NCI-H82 (cell line): ENCODE data around the gene ARHGAP9.
"Not testable (repeated sequence)": the region's sequence is repeated elsewhere in the genome, so short reads cannot be mapped to it uniquely, and the experiment has no call there.

Experiments
- DNase-seq: peaks from one replicate; lab custom pipeline; 2025; lab: John Stamatoyannopoulos, UW

The ARHGAP9 gene

DNA sequence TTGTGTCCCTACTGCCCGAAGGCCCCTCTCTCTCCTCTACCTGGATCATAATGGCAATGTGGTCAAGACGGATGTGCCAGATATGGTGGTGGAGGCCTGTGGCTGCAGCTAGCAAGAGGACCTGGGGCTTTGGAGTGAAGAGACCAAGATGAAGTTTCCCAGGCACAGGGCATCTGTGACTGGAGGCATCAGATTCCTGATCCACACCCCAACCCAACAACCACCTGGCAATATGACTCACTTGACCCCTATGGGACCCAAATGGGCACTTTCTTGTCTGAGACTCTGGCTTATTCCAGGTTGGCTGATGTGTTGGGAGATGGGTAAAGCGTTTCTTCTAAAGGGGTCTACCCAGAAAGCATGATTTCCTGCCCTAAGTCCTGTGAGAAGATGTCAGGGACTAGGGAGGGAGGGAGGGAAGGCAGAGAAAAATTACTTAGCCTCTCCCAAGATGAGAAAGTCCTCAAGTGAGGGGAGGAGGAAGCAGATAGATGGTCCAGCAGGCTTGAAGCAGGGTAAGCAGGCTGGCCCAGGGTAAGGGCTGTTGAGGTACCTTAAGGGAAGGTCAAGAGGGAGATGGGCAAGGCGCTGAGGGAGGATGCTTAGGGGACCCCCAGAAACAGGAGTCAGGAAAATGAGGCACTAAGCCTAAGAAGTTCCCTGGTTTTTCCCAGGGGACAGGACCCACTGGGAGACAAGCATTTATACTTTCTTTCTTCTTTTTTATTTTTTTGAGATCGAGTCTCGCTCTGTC lies 22.8 kb downstream of the ARHGAP9 start:
- DNase-seq: no peak

DNA sequence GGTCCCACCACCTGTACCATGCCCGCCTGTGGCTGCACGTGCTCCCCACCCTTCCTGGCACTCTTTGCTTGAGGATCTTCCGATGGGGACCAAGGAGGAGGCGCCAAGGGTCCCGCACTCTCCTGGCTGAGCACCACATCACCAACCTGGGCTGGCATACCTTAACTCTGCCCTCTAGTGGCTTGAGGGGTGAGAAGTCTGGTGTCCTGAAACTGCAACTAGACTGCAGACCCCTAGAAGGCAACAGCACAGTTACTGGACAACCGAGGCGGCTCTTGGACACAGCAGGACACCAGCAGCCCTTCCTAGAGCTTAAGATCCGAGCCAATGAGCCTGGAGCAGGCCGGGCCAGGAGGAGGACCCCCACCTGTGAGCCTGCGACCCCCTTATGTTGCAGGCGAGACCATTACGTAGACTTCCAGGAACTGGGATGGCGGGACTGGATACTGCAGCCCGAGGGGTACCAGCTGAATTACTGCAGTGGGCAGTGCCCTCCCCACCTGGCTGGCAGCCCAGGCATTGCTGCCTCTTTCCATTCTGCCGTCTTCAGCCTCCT lies 23.4 kb downstream of the ARHGAP9 start:
- peak; percentile 92 for DNase-seq

DNA sequence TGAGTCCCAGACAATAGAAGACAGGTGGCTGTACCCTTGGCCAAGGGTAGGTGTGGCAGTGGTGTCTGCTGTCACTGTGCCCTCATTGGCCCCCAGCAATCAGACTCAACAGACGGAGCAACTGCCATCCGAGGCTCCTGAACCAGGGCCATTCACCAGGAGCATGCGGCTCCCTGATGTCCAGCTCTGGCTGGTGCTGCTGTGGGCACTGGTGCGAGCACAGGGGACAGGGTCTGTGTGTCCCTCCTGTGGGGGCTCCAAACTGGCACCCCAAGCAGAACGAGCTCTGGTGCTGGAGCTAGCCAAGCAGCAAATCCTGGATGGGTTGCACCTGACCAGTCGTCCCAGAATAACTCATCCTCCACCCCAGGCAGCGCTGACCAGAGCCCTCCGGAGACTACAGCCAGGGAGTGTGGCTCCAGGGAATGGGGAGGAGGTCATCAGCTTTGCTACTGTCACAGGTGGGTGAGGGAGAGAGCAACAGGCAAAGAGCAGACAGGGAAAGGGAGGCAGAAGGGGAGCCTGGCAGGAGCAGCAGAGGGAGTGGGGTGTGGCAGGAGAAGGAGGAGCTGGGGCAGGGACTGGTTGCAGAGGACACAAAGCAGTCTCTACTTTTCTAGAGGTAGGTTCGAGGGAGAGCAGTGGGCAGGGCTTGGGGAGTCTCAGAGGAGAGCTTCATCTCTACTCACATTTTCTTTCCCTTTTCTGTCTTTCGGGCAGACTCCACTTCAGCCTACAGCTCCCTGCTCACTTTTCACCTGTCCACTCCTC lies 24.1 kb downstream of the ARHGAP9 start:
- DNase-seq: peak; percentile 94

DNA sequence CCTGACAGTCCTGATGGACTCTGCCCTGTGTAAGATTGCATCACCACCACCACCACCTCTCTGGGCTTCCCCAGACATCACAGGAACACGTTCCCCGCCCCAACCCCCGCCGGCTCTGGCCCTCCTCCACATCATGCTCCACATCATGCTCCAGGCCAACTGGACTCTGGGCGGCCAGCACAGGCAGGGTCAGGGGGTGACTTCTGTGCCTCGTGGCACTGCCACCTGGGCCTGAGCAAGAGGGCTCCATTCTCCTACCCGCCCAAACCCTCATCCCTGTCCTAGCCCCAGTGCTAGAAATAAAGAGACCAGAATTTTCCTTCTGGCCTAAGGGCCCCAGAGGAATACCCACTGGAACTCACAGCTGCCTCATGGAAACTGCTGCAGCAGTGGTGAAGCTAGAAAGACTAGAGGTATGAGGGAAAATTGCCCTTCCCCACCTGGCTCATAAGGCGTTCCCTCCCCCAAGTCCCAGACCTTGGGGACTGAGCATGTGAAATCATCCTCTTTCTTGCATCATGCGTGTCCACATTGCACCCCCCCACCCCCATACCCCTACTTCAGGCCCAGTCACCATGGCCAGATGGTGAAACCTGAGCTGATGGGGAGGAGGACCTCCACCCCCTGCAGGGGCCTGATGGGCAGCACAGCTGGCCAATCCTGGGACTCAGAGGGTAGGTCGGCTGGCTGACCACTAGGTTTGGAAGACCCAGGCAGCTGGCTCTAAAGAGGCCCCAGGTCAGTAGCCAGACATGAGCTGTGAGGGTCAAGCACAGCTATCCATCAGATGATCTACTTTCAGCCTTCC lies 24.9 kb downstream of the ARHGAP9 start, which contains the start of gene INHBE:
Gene INHBE, plus strand, starts transcription at position 742 of the 808 bp plus-strand sequence. CDS start 230 bp downstream, outside the sequence.
- peak; percentile 98 for DNase-seq

DNA sequence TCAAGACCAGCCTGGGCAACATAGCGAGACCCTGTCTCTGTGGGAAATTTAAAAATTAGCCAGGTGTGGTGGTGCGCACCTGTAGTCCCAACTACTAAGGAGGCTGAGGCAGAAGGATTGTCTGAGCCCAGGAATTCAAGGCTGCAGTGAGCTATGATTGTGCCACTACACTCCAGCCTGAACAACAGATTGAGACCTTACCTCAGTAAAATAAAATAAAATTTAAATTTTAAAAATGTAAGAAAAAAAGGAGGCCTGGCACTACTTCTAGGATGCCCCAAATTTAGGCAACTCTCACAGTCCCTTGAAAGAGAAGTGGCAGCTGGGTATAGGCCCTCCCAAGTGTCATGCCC lies 25.5 kb downstream of the ARHGAP9 start:
- DNase-seq: no peak

DNA sequence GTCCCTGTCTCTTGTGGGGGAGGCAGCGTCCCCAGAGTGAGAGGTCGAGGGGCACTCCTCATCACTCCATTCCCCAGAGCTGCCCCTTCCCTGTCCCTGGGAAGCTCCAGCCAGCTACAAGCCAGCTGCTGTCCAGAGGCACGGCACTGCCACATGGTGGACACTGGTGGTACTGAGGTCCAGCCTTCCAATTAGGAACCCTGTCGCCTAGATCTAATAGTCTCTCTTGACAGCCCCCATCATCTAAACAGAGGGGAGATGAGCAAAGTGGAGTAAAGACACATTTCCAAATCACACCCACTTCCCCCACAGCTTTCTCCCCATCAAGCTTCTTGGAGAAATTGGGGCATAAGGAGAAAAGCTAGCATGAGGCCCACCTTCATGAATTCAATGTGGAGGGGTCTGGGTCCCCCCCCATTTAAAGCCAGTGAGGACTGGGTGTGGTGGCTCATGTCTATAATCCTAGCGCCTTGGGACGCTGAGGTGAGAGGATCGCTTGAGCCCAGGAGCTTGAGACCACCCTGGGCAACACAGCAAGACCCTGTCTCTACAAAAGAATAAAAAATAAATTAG lies 26.6 kb downstream of the ARHGAP9 start:
- DNase-seq: peak; percentile 96

DNA sequence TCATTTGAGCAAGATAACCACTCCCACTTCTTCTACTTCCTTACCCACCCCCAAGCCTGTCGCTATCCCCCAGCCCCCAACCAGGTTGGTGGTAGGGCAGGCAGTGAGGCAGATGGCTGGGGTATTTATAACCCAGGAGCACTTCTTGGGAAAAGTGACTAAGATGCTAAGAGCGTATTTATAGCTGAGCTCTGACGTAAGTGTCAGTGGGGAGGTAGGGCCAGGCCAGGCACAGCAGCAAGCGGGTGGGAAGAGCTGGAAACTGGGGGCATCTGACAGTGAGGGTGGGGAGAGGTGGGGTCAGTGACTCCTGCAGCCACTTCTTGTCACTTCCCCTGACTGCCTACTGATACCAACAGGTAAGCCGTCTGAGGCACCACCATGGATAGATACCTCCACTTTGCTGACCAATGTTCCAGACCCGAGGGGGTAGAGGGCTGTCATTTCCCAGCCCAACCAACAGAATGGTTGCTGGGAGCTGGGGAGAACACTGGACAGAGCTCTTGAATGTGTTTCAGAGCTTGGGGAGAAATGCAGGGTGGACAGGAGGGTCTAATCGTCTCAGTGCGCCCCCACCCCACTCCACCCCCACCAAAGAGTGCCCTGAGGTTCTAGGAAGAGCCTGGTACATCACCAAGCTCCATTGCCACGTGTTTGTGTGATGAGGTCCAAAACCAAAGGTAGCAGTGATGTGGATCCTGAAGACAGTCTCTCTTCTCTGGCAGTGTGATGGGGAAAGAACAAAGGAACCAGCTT lies 27.3 kb downstream of the ARHGAP9 start:
- DNase-seq: peak; percentile 99

DNA sequence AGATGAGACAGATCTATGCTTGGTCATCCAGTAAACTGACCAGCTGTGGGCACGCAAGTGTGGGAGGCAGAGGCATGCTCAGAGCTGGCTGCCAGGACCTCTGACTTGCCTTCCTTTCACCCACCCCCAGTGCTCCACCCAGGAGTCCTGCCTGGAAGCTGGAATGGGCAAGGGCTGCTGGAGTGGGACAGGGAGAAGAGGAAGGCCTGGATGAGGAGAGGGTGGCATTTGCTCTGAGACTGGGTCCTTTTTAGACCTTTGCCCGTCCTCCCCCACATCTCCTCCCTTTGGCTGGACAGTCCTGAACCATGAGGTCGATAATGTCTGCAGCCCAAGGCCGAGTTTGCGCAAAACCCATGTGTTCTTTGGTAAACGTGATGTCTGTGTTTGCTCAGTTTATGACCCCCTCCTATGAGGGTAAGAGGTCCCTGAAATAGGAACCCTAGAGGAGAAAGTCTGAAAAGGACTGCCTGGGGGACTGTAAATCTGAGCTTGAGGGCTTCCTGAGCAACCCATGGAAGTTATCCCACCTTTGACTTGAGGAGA lies 28.4 kb downstream of the ARHGAP9 start:
- no peak for DNase-seq

DNA sequence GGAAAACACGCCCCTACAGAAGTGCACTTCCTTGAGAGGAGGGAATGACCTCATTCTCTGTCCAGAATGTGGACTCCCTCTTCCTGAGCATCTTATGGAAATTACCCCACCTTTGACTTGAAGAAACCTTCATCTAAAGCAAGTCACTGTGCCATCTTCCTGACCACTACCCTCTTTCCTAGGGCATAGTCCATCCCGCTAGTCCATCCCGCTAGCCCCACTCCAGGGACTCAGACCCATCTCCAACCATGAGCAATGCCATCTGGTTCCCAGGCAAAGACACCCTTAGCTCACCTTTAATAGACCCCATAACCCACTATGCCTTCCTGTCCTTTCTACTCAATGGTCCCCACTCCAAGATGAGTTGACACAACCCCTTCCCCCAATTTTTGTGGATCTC lies 29.6 kb downstream of the ARHGAP9 start:
- DNase-seq: no peak

DNA sequence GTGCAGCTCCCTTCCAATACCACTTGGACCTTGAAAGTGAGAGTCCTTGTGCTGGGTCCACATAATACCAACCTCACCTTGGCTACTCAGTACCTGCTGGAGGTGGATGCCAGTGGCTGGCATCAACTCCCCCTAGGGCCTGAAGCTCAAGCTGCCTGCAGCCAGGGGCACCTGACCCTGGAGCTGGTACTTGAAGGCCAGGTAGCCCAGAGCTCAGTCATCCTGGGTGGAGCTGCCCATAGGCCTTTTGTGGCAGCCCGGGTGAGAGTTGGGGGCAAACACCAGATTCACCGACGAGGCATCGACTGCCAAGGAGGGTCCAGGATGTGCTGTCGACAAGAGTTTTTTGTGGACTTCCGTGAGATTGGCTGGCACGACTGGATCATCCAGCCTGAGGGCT lies 30.3 kb downstream of the ARHGAP9 start:
- DNase-seq: no peak

DNA sequence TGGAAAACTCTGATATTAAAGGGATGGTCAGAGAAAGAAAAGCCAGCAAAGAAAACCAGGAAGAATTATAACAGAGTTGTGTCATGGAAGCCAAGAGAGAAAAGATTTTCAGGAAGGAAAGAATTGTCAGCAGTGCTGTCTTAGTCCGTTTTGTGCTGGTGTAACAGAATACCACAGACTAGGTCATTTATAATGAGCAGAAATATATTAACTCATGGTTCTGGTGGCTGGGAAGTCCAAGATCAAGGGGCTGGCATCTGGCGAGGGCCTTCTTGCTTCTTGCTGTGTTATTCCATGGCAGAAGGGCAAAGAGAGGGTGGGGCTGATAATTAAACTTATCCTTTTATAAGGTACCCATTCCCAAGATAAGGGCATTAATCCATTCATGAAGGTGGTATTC lies 31.0 kb downstream of the ARHGAP9 start:
- no peak for DNase-seq

DNA sequence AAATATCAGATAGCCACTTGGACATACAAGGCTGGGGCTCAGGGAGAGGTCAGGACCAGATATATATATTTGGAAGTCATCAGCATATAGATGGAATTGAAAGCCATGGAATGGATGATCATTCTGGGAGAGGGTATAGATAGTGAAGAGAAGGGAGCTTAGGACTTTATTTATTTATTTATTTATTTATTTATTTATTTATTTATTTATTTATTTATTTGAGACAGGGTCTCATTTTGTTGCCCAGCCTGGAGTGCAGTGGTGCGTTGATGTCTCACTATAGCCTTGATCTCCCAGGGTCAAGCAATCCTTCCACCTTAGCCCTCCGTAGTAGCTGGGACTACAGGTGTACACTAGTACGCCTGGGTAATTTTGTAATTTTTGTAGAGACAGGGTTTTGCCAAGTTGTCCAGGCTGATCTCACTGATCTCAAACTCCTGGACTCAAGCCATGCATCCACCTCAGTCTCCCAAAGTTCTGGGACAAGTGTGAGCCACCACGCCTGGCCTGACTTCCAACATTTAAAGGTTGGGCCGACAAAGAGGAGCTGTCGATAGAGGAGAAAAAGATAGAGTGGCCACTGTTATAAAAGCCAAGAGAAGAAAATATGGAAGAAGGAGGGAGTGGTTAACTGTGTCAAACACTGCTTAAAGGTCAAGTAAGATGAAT lies 33.2 kb downstream of the ARHGAP9 start:
- no peak for DNase-seq

DNA sequence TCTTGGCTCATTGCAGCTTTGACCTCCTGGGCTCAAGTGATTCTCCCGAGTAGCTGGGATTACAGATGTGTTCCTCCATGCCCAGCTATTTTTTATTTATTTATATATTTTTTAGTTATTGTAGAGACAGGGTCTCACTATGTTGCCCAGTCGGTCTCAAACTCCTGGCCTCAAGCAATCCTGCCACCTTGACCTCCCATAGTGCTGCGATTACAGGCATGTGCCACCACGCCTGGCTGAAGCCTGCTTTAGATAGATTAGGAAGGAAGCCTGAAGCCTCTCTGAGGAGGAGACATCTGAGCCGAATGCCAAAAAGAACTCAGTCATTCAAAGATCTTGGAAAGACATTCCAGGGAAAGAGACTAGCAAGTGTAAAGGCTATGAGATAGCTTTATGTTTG lies 34.9 kb downstream of the ARHGAP9 start:
- DNase-seq: peak; percentile 51

DNA sequence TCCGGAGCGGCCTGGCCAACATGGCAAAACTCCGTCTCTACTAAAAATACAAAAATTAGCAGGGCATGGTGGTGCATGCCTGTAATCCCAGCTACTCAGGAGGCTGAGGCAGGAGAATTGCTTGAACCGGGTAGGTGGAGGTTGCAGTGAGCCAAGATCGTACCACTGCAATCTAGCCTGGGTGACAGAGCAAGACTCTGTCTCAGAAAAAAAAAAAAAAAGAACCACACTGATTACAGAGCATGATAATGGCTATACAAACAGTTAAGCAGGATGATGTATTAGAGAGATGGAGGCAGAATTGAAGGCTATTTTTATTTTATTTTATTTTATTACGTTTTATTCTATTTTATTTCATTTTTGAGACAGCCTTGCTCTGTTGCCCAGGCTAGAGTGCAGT lies 35.3 kb downstream of the ARHGAP9 start:
- DNase-seq: not testable (repeated sequence)

DNA sequence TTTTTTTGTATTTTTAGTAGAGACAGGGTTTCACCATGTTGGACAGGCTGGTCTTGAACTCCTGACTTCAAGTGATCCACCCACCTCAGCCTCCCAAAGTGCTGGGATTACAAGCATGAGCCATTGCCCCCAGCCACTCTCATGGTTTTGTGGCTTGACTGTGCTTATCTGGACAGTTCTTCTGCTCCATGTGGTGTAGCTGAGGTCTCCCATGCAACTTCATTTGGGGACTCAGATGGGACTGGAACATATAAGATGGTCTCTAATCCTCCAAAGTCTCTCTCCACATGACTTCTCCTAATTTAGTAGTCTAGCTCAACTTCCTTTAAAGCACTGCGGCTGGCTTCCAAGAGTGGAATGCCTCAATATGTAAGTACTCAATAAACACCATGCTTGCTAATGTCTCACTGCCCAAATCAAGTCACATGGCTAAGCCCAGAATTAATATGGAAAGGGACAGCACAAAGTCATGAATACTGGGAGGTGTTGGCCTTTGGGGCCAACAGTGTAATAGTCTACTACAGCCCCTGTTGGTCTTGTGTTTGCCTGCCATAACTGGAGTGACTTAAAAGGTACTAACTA lies 37.7 kb downstream of the ARHGAP9 start:
- DNase-seq: no peak

DNA sequence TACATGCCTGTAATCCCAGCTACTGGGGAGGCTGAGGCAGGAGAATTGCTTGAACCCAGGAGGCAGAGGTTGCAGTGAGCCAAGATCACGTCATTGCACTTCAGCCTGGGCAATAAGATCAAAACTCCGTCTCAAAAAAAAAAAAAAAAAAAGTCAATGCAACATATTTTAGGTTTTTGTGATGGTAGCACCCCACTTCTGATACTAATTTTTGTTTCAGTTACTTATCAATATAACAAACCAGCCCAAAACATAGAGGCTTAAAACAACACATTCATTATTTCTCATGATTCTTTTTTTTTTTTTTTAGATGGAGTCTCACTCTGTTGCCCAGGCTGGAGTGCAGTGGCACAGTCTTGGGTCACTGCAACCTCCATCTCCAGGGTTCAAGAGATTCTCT lies 38.3 kb downstream of the ARHGAP9 start:
- DNase-seq: not testable (repeated sequence)

DNA sequence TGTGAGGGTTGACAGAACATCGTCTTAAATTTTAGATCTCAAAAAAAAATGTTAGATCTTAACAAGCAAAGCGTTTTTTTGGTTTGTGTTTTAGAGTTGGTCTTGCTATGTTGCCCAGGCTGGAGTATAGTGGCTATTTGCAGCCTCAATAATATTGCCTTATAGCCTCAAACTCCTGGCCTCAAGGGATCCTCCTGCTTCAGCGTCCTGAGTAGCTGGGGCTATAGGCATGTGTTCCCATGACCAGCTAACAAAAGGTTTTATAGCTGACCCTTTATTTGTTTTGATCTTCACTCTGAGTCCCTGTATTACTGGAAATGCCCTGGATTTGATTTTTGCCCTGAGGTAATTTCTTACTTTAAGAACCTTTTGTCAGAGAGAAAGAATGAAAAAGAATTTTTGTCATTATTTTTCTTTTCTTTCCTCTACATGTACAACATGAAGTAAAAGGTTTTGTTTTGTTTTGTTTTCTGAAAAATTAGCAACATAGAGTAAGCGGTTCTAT lies 39.9 kb downstream of the ARHGAP9 start:
- no peak for DNase-seq

DNA sequence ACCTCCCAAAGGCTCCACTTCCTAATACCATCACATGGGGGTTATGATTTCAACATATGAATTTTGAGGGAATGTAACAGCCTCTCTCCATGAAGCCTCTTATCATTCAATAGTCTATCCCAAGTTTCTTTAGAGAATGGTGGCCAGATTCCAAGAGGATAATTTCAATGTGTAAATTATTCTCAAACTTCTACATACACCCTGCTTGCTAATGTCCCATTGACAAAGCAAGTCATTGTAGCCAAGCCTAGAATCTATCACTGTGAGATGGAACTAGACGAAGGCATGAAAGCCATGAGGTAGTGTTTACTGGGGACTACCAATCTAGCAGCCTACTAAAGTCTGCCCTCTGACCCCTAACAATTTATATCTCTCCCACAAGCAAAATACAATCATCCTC lies 41.3 kb downstream of the ARHGAP9 start:
- DNase-seq: no peak

DNA sequence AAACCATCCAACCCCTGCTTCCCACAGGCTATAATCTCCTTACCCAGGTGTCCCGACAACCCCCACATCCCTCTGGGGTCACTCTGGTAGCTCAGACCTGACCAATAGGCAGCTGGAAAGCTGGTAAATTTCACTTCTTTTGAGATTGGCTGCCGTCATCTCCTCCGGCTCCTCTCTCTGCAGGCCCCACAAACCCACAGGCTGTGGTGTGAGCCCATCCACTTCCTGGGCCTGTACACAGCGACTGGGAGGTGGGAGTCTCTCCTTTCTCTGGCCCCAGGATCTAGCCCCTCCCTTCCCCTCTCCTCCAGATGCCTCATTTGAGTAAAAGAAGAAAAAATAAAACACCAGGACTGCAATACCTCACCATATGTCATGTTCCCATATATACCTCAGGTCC lies 44.4 kb downstream of the ARHGAP9 start:
- no peak for DNase-seq
